Gastrocnemius medialis (tissue), 4 donors: ENCODE measurements around the gene DUOXA2. TPM values are rescaled to one million over a fixed set of nuclear protein-coding genes. Genes with fewer than 3 reads are reported as not detected.

Experiments used
- ATAC-seq, 2 donors: fragments of 150-250 bp; one replicate each; pipeline ENCODE4 v1.9.1; 2016
- DNase-seq, 2 donors: peaks; one replicate each; pipeline ENCODE4 v3.0.0-alpha.2; 2019
- H3K27ac ChIP-seq, 4 donors: fragments of 200-600 bp; sonication (generic); 1 replicate in 1 of 4; 2 replicates in 3 of 4; pipeline ENCODE4 v1.5.1; 2016 to 2018; ENCODE audit warnings: mild to moderate bottlenecking in 2 of 4, moderate library complexity in 1 of 4
- H3K27me3 ChIP-seq, 3 donors: fragments of 200-600 bp; sonication (generic) in 2 of 3; 1 replicate in 1 of 3; 2 replicates in 2 of 3; pipeline versions ENCODE4 v1.5.1 to v1.6.0; 2016 to 2019; ENCODE audit warnings: mild to moderate bottlenecking in 1 of 3, moderate library complexity in 1 of 3
- H3K36me3 ChIP-seq, 2 donors: fragments of 200-600 bp; sonication (generic) in 1 of 2; one replicate each; pipeline ENCODE4 v1.5.1; 2017 to 2018
- H3K4me1 ChIP-seq, 2 donors: fragments of 200-600 bp; sonication (generic) in 1 of 2; one replicate each; pipeline ENCODE4 v1.5.1; 2016 to 2017; ENCODE audit warnings: mild to moderate bottlenecking in 2 of 2
- H3K4me3 ChIP-seq, 4 donors: fragments of 200-600 bp; sonication (generic) in 3 of 4; 1 replicate in 1 of 4; 2 replicates in 3 of 4; pipeline ENCODE4 v1.5.1; 2016 to 2019; ENCODE audit warnings: mild to moderate bottlenecking in 2 of 4
- H3K9me3 ChIP-seq, 3 donors: fragments of 200-600 bp; sonication (generic) in 2 of 3; 1 replicate in 1 of 3; 2 replicates in 2 of 3; pipeline ENCODE4 v1.5.1; 2016 to 2019
- POLR2A ChIP-seq, 2 donors: fragments of 450-650 bp; IDR thresholded peaks; one replicate each; pipeline ENCODE4 v1.6.1; 2017; ENCODE audit warnings: antibody characterized with exemption in 2 of 2, mild to moderate bottlenecking in 2 of 2, moderate library complexity in 2 of 2
- in situ Hi-C, 4 donors: fragments of 200-750 bp; cut with MboI; loops; one replicate each; pipeline versions ENCODE4 v1.15.0 to v1.8.0; 2017; ENCODE audit warnings: low sequenced_read_pairs in 4 of 4
- intact Hi-C: fragments of 100-400 bp; cut with DNase I; formaldehyde crosslinking; loops from one replicate; pipeline ENCODE4 v1.15.1; 2023; ENCODE audit warnings: low total_unique reads
- total RNA-seq, 4 donors: library from RNA; depleted of rRNA; stranded (reverse); fragments of >200 nt; gene quantifications; one replicate each; pipeline versions ENCODE4 v1.1.0 to v1.2.3, GENCODE V29; 2016
- TF ChIP-seq, protein P1 (sequence below), 5 experiments: fragments of 450-650 bp in 3 of 5; fragments of 200-600 bp in 2 of 5; sonication (generic) in 2 of 5; IDR thresholded peaks in 4 of 5; conservative IDR thresholded peaks in 1 of 5; 1 replicate in 4 of 5; 2 replicates in 1 of 5; pipeline ENCODE4 v1.5.1; 2016 to 2019; ENCODE audit warnings: antibody characterized with exemption in 5 of 5, mild to moderate bottlenecking in 3 of 5, moderate library complexity in 3 of 5

DUOXA2 gene
- total RNA-seq, 4 donors from 2014 or later = not detected

GRCh38 chr15:45141386-45141785 is 27.3 kb downstream of the DUOXA2 start:
- TF ChIP-seq, protein P1, sequence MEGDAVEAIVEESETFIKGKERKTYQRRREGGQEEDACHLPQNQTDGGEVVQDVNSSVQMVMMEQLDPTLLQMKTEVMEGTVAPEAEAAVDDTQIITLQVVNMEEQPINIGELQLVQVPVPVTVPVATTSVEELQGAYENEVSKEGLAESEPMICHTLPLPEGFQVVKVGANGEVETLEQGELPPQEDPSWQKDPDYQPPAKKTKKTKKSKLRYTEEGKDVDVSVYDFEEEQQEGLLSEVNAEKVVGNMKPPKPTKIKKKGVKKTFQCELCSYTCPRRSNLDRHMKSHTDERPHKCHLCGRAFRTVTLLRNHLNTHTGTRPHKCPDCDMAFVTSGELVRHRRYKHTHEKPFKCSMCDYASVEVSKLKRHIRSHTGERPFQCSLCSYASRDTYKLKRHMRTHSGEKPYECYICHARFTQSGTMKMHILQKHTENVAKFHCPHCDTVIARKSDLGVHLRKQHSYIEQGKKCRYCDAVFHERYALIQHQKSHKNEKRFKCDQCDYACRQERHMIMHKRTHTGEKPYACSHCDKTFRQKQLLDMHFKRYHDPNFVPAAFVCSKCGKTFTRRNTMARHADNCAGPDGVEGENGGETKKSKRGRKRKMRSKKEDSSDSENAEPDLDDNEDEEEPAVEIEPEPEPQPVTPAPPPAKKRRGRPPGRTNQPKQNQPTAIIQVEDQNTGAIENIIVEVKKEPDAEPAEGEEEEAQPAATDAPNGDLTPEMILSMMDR (IDR thresholded peaks at IDR 0.05 in 4 of 5, conservative IDR thresholded peaks at IDR 0.05 in 1 of 5) = no peak
- no peak for TF ChIP-seq POLR2A (IDR thresholded peaks at IDR 0.05)
- intact Hi-C loops = no loop called here
- in situ Hi-C loops = no loop called here

GRCh38 chr15:45143056-45143455 is 28.9 kb downstream of the DUOXA2 start:
- DNase-seq = no peak
- Histone ChIP-seq H3K27ac (no peak overlapping the region), H3K4me1 (no peaks in the 10 kb centered on the region), H3K27me3 (peaks cover 0 to 28% (median 0%) of the 10 kb centered on the region in 3 donors), H3K4me3 (no peak overlapping the region), H3K36me3 (no peaks in the 10 kb centered on the region), H3K9me3 (no peaks in the 10 kb centered on the region)
- intact Hi-C loops = no loop called here
- no peak for ATAC-seq
- in situ Hi-C loops = no loop called here
- no peak for TF ChIP-seq POLR2A (IDR thresholded peaks at IDR 0.05)
- TF ChIP-seq, protein P1 (IDR thresholded peaks at IDR 0.05 in 4 of 5, conservative IDR thresholded peaks at IDR 0.05 in 1 of 5) = no peak

More at GRCh38 chr15:45141386-45141785, 27.3 kb downstream of the DUOXA2 start:
- ATAC-seq = no peak
- H3K27ac ChIP-seq = no peak overlapping the region
- H3K4me1 ChIP-seq = no peaks in the 10 kb centered on the region
- H3K4me3 ChIP-seq = no peak overlapping the region
- peaks cover 4 to 34% (median 5%) of the 10 kb centered on the region in 3 donors for H3K27me3 ChIP-seq
- H3K36me3 ChIP-seq = no peaks in the 10 kb centered on the region
- H3K9me3 ChIP-seq = no peaks in the 10 kb centered on the region
- DNase-seq = no peak

DNA sequence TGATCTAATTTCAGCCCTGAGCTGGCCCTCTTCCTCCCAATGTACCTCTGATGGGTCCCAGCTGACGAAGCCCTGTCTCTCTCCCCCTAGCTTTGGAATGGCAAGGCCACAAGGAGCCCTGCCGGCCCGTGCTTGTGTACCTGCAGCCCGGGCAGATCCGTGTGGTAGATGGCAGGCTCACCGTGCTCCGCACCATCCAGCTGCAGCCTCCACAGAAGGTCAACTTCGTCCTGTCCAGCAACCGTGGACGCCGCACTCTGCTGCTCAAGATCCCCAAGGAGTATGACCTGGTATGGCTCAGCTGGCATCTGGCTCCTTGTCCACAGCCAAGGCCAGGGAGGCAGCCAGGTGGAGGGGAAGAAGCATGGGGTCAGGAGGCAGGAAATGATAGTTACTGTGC is 29.8 kb downstream of the DUOXA2 start:
- in situ Hi-C loops (no loop called here), intact Hi-C loops (no loop called here)
- Histone ChIP-seq H3K36me3 (no peaks in the 10 kb centered on the region), H3K4me1 (no peaks in the 10 kb centered on the region), H3K9me3 (no peaks in the 10 kb centered on the region), H3K27ac (no peak overlapping the region), H3K27me3 (peaks cover 0 to 28% (median 0%) of the 10 kb centered on the region in 3 donors), H3K4me3 (no peak overlapping the region)
- TF ChIP-seq, protein P1 (IDR thresholded peaks at IDR 0.05 in 4 of 5, conservative IDR thresholded peaks at IDR 0.05 in 1 of 5) = no peak
- TF ChIP-seq POLR2A (IDR thresholded peaks at IDR 0.05) = no peak
- no peak for DNase-seq
- no peak for ATAC-seq

- Histone ChIP-seq H3K36me3 (no peaks in the 10 kb centered on the region), H3K4me1 (no peaks in the 10 kb centered on the region), H3K4me3 (no peak overlapping the region), H3K27ac (no peak overlapping the region), H3K9me3 (no peaks in the 10 kb centered on the region), H3K27me3 (peaks cover 0 to 28% (median 0%) of the 10 kb centered on the region in 3 donors)
- no peak for ATAC-seq
- in situ Hi-C loops (no loop called here), intact Hi-C loops (no loop called here)
- TF ChIP-seq POLR2A (IDR thresholded peaks at IDR 0.05) = no peak
- TF ChIP-seq, protein P1 (IDR thresholded peaks at IDR 0.05 in 4 of 5, conservative IDR thresholded peaks at IDR 0.05 in 1 of 5) = no peak
- no peak for DNase-seq
These were observed 30.6 kb downstream of the DUOXA2 start for GRCh38 chr15:45144775-45145174.

- no peak for ATAC-seq
- TF ChIP-seq, protein P1 (IDR thresholded peaks at IDR 0.05 in 4 of 5, conservative IDR thresholded peaks at IDR 0.05 in 1 of 5) = no peak
- no peak for TF ChIP-seq POLR2A (IDR thresholded peaks at IDR 0.05)
These were observed 32.3 kb downstream of the DUOXA2 start for GRCh38 chr15:45146405-45146804.

More at GRCh38 chr15:45146405-45146804, 32.3 kb downstream of the DUOXA2 start:
- intact Hi-C loops (no loop called here), in situ Hi-C loops (no loop called here)
- Histone ChIP-seq H3K4me1 (no peaks in the 10 kb centered on the region), H3K27ac (no peak overlapping the region), H3K4me3 (no peak overlapping the region), H3K27me3 (peaks cover 0 to 25% (median 0%) of the 10 kb centered on the region in 3 donors), H3K9me3 (no peaks in the 10 kb centered on the region), H3K36me3 (no peaks in the 10 kb centered on the region)
- no peak for DNase-seq
